Limb (tissue), 2 donors: ENCODE measurements around the gene POLE2.
"Not testable (repeated sequence)": the region's sequence is repeated elsewhere in the genome, so short reads cannot be mapped to it uniquely, and the experiment has no call there.

Experiments used
- DNase-seq, 2 donors: peaks; one replicate each; pipeline ENCODE4 v3.0.0-alpha.2; 2016; ENCODE audit errors: extremely low spot score in 2 of 2

The POLE2 gene, protein sequence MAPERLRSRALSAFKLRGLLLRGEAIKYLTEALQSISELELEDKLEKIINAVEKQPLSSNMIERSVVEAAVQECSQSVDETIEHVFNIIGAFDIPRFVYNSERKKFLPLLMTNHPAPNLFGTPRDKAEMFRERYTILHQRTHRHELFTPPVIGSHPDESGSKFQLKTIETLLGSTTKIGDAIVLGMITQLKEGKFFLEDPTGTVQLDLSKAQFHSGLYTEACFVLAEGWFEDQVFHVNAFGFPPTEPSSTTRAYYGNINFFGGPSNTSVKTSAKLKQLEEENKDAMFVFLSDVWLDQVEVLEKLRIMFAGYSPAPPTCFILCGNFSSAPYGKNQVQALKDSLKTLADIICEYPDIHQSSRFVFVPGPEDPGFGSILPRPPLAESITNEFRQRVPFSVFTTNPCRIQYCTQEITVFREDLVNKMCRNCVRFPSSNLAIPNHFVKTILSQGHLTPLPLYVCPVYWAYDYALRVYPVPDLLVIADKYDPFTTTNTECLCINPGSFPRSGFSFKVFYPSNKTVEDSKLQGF

GRCh38 chr14:49687942-49688700 lies at the start of gene POLE2:
Gene POLE2, minus strand, starts transcription at chr14:49688214. Its CDS starts 11 bp downstream, at chr14:49688203.
- peak; percentile 73 to 90 for DNase-seq

DNA sequence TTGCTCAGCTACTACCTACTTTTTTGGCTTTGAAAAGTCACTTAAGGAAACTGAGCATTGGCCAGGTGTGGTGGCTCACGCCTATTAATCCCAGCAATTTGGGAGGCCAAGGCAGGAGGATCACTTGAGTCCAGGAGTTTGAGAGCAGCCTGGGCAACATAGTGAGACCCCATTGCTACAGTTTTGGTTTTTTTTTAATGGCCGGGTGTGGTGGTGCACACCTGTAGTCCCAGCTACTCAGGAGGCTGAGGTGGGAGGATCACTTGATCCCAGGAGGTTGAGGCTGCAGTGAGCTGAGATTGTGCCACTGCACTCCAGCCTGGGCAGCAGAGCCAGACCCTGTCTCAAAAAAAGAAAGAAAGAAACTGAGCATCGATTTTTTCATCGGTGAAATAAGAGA lies 47.7 kb upstream of the POLE2 start:
- not testable (repeated sequence) for DNase-seq

GRCh38 chr14:49733836-49734235 lies 45.8 kb upstream of the POLE2 start:
- no peak for DNase-seq

- DNase-seq: no peak
Measured at GRCh38 chr14:49732896-49733295, 44.9 kb upstream of the POLE2 start.

DNA sequence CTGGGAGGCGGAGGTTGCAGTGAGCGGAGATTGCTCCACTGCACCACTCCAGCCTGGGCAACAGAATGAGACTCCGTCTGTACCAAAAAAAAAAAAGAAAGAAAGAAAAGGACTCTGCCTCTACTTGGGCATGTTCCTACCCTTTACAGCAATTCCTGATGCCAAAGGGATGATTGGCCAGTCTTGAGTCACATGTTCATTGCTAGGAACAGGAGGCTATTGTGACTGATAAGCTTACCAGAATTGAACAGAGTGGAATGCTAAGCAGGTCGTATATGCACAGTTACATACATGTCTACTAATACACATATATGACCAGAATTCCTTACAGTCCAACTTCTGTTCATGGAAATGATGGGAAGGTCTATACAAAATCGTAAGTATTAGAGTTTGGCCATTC lies 39.2 kb upstream of the POLE2 start:
- DNase-seq: no peak

DNA sequence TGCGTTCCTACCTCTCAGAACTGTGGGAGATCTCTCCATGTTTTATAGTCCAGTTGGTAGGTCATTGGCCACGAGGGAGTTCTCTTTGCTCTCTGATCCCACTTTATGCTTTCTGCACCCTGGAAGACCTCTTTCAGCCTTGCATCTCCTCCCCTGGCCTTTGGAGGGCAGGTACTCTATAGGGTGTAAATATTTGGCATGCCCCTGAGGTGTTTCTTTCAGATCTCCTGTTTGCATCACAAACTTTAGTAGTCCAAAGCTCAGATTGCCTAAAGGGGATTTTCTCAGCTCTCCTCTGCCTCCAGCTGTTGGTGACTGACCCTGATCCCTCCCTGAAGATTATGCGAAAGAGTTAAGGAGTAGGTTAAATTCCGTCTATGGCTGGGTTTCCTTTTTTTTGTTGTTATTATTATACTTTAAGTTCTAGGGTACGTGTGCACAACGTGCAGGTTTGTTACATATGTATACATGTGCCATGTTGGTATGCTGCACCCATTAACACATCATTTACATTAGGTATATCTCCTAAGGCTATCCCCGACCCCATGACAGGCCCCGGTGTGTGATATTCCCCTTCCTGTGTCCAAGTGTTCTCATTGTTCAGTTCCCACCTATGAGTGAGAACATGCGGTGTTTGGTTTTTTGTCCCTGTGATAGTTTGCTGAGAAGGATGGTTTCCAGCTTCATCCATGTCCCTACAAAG lies 33.9 kb upstream of the POLE2 start:
- not testable (repeated sequence) for DNase-seq

DNA sequence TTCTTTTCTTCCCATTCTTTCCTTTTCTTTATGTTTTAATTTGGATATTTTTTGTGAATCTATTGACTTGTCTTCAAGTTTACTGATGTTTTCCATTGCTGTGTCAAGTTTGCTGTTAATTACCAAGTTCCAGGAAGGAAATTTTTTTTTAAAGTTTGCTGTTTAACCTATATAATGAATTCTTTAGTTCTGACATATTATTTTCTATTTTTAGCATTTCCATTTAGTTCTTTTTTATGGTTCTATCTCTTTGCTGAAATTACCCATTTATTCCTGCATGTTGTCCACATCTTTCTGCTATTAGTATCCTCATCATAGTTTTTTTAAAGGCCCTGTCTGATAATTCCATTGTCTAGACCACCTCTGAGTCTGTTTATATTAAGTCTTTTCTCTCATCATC lies 32.7 kb upstream of the POLE2 start:
- DNase-seq: no peak

- not testable (repeated sequence) for DNase-seq
Measured at GRCh38 chr14:49710993-49711392, 23.0 kb upstream of the POLE2 start.

DNA sequence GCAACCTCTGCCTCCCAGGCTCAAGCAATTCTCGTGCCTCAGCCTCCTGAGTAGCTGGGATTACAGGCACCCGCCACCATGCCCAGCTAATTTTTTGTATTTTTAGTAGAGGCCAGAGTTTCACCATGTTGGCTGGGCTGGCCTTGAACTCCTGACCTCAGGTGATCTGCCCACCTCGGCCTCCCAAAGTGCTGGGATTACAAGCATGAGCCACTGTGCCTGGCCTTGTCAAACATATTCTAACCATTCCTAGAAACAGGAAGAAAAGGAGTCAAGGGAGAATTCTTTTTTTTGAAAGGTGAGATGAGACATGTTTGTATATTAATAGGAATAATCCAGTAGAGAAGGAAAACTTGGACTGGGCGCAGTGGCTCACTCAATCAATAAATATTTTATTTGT lies 16.5 kb upstream of the POLE2 start:
- not testable (repeated sequence) for DNase-seq

GRCh38 chr14:49703965-49704364 lies 16.0 kb upstream of the POLE2 start:
- no peak for DNase-seq

DNA sequence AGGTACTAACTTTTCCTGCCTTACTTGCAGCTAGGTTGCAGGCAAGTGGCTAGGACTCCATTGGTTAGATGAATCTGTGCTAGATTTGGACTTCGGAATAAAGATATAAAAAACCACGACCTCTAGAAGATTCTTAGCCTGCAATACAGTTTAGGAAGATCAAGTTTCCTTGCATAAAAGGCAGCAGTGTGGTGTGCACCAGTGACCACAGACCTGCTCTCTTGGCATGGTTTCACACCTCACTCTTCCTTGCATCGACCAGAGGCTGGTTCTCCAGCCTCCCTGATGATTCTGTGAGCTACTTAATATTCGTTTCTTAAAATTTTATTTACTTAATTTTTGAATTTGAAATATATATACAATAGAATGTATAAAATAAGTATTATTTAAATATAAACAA lies 14.7 kb upstream of the POLE2 start:
- DNase-seq: no peak

DNA sequence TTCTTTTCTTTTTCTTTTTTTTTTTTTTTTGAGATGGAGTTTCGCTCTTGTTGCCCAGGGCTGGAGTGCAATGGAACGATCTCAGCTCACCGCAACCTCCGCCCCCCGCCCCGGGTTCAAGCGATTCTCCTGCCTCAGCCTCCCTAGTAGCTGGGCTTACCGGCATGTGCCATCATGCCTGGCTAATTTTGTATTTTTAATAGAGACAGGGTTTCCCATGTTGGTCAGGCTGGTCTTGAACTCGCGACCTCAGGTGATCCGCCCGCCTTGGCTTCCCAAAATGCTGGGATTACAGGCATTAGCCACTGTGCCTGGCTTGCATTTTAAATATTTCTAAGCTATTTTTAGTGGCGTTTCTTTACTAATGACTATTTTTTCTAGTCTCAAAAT lies 5.7 kb upstream of the POLE2 start:
- DNase-seq: peak in 1 of 2 donors; percentile 53

DNA sequence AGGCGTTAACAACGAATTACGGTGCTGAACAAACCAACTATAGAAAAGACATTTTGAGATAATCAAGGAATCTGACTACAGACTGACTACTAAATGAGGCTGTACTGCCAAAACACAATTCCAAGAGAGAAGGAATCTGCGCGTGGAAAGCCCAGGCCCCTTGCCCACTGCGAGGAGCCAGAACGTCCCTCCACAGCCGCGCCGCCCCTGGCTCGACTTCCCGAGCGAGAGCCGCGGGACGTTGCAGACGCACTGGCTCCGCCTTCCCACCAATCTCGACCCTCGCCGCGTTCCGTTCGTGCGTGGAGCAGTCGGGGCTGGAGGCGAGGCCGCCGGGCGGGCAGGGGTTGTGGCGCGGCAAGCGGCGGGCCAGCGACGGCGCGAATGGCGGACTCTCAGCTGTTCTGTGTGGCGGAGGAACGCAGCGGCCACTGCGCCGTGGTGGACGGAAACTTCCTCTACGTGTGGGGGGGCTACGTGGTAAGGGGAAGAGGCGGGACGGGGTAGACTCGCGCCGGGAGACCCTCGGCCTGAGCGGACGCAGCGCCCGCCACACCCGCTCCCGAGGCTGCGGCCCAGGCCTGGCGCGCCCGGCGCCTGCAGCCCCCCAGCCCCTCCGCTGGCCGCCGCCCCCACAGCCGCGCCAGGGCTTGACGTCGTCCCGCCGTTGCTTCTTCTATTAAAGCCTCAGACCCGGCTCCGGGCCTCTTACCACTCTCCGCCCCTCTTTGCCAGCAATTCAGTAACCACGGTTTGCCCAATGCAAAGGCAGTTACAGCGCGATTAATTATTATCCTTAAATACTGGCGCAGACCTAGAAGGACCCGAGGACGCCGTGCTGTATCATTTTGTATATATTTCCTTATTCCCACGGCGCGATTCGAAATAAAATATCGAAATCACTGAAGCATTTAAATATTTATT lies 5.1 kb upstream of the POLE2 start, which contains the start of gene KLHDC1:
TSS of gene KLHDC1 (plus strand) at position 310 of the 924 bp plus-strand sequence. CDS start at position 385, 75 bp downstream.
- peak; percentile 84 to 92 for DNase-seq

- no peak for DNase-seq
Measured at GRCh38 chr14:49692193-49692757, 4.3 kb upstream of the POLE2 start.

GRCh38 chr14:49691031-49691430 lies 3.0 kb upstream of the POLE2 start:
- DNase-seq: no peak

- DNase-seq: no peak
Measured at GRCh38 chr14:49688701-49689030, 652 bp upstream of the POLE2 start.

DNA sequence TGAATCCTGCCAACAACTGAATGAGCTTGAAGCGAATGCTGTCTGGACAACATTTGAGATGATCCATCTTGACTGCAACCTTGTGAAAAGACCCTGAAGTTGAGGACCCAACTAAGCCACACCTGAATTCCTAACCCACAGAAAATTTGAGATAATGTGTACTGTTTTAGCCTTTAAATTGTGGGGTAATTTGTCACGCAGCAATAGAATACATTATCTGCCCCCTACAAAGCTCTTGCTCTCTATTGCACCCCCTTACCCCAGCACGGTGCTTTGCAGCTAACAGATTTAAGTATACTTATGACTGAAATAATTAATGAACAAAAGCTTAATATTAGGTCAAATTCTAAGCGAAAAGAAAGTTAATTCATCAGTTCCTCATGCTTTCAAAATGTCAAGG lies 1.6 kb downstream of the POLE2 start:
- DNase-seq: no peak

- no peak for DNase-seq
Measured at GRCh38 chr14:49679271-49679670, 8.7 kb downstream of the POLE2 start.

DNA sequence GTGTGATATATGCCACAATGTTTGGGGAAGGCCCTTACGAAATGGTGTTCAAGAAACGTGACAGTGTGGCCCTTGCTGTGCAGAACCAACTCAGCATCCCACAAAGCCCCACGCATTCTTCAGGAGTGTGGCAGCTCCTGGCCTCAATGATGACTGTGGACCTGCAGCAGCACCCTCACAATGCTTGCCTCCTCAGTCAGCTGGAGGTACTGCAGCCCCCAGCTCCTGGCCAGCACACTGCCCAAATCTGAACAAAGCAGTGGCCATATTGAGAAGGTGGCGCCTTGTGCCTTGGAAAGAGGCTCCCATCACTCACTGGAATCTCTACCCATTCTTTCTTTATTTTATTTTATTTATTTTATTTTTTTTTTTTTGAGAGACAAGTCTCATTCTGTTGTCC lies 10.4 kb downstream of the POLE2 start:
- DNase-seq: no peak

DNA sequence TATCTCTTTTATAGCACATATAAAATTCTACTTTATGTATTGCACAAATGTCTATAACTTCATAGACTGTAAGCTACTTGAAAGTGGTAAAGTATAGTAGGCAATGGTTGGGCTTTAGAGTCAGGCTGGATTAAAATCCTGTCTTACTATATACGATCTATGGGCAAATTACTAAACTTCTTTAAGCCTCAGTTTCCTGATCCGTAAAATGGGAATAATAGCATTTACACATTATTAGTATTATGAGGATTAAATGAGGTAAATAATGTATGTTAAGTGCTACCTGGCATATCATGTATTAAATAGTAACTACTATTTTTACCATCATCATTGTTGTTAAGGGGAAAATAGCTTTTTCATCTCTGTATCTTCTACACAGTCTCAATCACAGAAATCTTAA lies 14.4 kb downstream of the POLE2 start:
- no peak for DNase-seq
